OCI-LY7 (cell line): Measurements from ENCODE around the gene ZDHHC8. TPM values are rescaled to one million over a fixed set of nuclear protein-coding genes. Genes with fewer than 3 reads are reported as not detected.

ENCODE experiments used
- BruUV-seq: library from RNA; stranded (reverse); fragments of 400-500 nt; replicated peaks from 2 replicates; lab custom pipeline; 2021; lab: Mats Ljungman, UMichigan
- CTCF ChIA-PET: fragments of 300-600 bp; sonication (Branson Sonifier 250); formaldehyde crosslinking; loops from one replicate; lab custom pipeline; 2022; ENCODE audit warnings: antibody characterized with exemption; ENCODE audit not compliant: unreplicated experiment; lab: Charles Lee
- POLR2A ChIA-PET: fragments of 300-600 bp; sonication (Branson Sonifier 250); formaldehyde crosslinking; loops from one replicate; lab custom pipeline; 2022; ENCODE audit warnings: antibody characterized with exemption; lab: Charles Lee
- DNase-seq: peaks from one replicate; pipeline ENCODE4 v3.0.0-alpha.2; 2015; ENCODE audit warnings: low spot score
- H2AFZ ChIP-seq: fragments of 200-600 bp; sonication (generic), shearing (Covaris generic); 2 replicates; pipeline ENCODE4 v1.6.1; 2014; ENCODE audit warnings: mild to moderate bottlenecking, antibody characterized with exemption, low read length, moderate library complexity
- H3K27ac ChIP-seq: fragments of 200-600 bp; sonication (generic); 2 replicates; pipeline ENCODE4 v1.5.1; 2014; ENCODE audit warnings: mixed run types, low read depth, mild to moderate bottlenecking, moderate library complexity, low read length, inconsistent platforms; ENCODE audit not compliant: poor library complexity, severe bottlenecking
- H3K36me3 ChIP-seq: fragments of 200-600 bp; sonication (generic); 2 replicates; pipeline ENCODE4 v1.6.1; 2014; ENCODE audit warnings: mild to moderate bottlenecking, antibody characterized with exemption, low read length, moderate library complexity, mixed read lengths; ENCODE audit not compliant: insufficient read depth
- H3K4me1 ChIP-seq: fragments of 200-600 bp; sonication (generic); 2 replicates; pipeline ENCODE4 v1.5.1; 2014; ENCODE audit warnings: mild to moderate bottlenecking, low read length; ENCODE audit not compliant: insufficient read depth, poor library complexity, severe bottlenecking
- H3K4me2 ChIP-seq: fragments of 200-600 bp; sonication (generic); 2 replicates; pipeline ENCODE4 v1.6.1; 2014; ENCODE audit warnings: mild to moderate bottlenecking, low read length
- H3K4me3 ChIP-seq: fragments of 200-600 bp; sonication (generic); 2 replicates; pipeline ENCODE4 v1.5.1; 2014; ENCODE audit warnings: mild to moderate bottlenecking, low read depth, low read length; ENCODE audit not compliant: poor library complexity, severe bottlenecking
- H3K79me2 ChIP-seq: fragments of 200-600 bp; sonication (generic); 2 replicates; pipeline ENCODE4 v1.6.1; 2016; ENCODE audit warnings: low read depth, mild to moderate bottlenecking, low read length, moderate library complexity, mixed read lengths; ENCODE audit not compliant: insufficient read depth
- H3K9me2 ChIP-seq: fragments of 200-600 bp; sonication (generic); 2 replicates; pipeline ENCODE4 v1.6.1; 2016; ENCODE audit warnings: mild to moderate bottlenecking, low read length, mixed read lengths; ENCODE audit not compliant: insufficient read depth
- H3K9me3 ChIP-seq: fragments of 200-600 bp; sonication (generic); 2 replicates; pipeline ENCODE4 v1.6.1; 2014; ENCODE audit warnings: mild to moderate bottlenecking, mixed run types, low read length, mixed read lengths
- H4K20me1 ChIP-seq: fragments of 200-600 bp; sonication (generic); 2 replicates; pipeline ENCODE4 v1.6.1; 2014; ENCODE audit warnings: mild to moderate bottlenecking, antibody characterized with exemption, low read length, moderate library complexity, mixed read lengths; ENCODE audit not compliant: insufficient read depth
- EZH2phosphoT487 ChIP-seq: fragments of 200-600 bp; sonication (generic); IDR thresholded peaks from 2 replicates; pipeline ENCODE4 v1.6.1; 2018; ENCODE audit warnings: low read depth, borderline replicate concordance, mild to moderate bottlenecking, mixed run types, antibody characterized with exemption, low read length, moderate library complexity, mixed read lengths
- intact Hi-C: fragments of 100-400 bp; cut with micrococcal nuclease; formaldehyde crosslinking; loops from one replicate; pipeline ENCODE4 v1.10.0; 2022; ENCODE audit not compliant: unreplicated experiment
- total RNA-seq, 2 experiments: library from RNA; depleted of rRNA in 1 of 2; stranded (reverse); fragments of >200 nt in 1 of 2; shearing (Covaris generic) in 1 of 2; gene quantifications; 2 replicates each; pipeline ENCODE4 v1.2.3, GENCODE V29; 2014 to 2022
- TF ChIP-seq, protein P1 (sequence below): fragments of 200-600 bp; sonication (generic); conservative IDR thresholded peaks from 2 replicates; pipeline ENCODE4 v1.5.1; 2014; ENCODE audit warnings: mild to moderate bottlenecking, antibody characterized with exemption, low read length, moderate library complexity, mixed read lengths

ZDHHC8 gene
- total RNA-seq, 2 experiments from 2014 or later = 2.3 to 16.7 TPM

- H3K36me3 ChIP-seq = peaks cover 95% of the 10 kb centered on the region
- no peak for DNase-seq
- no TSS peak for BruUV-seq
- no peak overlapping the region for H3K27ac ChIP-seq
- no peaks in the 10 kb centered on the region for H3K9me2 ChIP-seq
- H3K4me2 ChIP-seq = no peak overlapping the region
- no peaks in the 10 kb centered on the region for H3K9me3 ChIP-seq
- POLR2A ChIA-PET = no interaction called here
- intact Hi-C loops = no loop called here
- no peaks in the 10 kb centered on the region for H4K20me1 ChIP-seq
- no peak overlapping the region for H3K4me3 ChIP-seq
- H2AFZ ChIP-seq = no peak overlapping the region
- CTCF ChIA-PET = no interaction called here
- peaks cover 24% of the 10 kb centered on the region for H3K4me1 ChIP-seq
- no peaks in the 10 kb centered on the region for H3K79me2 ChIP-seq
- TF ChIP-seq EZH2phosphoT487 = no peak
- TF ChIP-seq, protein P1, sequence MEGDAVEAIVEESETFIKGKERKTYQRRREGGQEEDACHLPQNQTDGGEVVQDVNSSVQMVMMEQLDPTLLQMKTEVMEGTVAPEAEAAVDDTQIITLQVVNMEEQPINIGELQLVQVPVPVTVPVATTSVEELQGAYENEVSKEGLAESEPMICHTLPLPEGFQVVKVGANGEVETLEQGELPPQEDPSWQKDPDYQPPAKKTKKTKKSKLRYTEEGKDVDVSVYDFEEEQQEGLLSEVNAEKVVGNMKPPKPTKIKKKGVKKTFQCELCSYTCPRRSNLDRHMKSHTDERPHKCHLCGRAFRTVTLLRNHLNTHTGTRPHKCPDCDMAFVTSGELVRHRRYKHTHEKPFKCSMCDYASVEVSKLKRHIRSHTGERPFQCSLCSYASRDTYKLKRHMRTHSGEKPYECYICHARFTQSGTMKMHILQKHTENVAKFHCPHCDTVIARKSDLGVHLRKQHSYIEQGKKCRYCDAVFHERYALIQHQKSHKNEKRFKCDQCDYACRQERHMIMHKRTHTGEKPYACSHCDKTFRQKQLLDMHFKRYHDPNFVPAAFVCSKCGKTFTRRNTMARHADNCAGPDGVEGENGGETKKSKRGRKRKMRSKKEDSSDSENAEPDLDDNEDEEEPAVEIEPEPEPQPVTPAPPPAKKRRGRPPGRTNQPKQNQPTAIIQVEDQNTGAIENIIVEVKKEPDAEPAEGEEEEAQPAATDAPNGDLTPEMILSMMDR = no peak
These were observed 23.4 kb upstream of the ZDHHC8 start for GRCh38 chr22:20107951-20108756.

GRCh38 chr22:20108757-20109230, 22.8 kb upstream of the ZDHHC8 start:
- CTCF ChIA-PET = no interaction called here
- no peaks in the 10 kb centered on the region for H3K9me3 ChIP-seq
- H3K36me3 ChIP-seq = peaks cover 96% of the 10 kb centered on the region
- H3K79me2 ChIP-seq = no peaks in the 10 kb centered on the region
- H3K27ac ChIP-seq = no peak overlapping the region
- no peaks in the 10 kb centered on the region for H4K20me1 ChIP-seq
- no peak overlapping the region for H3K4me2 ChIP-seq
- no peak overlapping the region for H2AFZ ChIP-seq
- TF ChIP-seq EZH2phosphoT487 = no peak
- intact Hi-C loops = no loop called here
- no peak overlapping the region for H3K4me3 ChIP-seq
- POLR2A ChIA-PET = no interaction called here
- no peak for DNase-seq
- no TSS peak for BruUV-seq
- no peaks in the 10 kb centered on the region for H3K9me2 ChIP-seq
- peaks cover 24% of the 10 kb centered on the region for H3K4me1 ChIP-seq

- H3K9me3 ChIP-seq = no peaks in the 10 kb centered on the region
- no peak overlapping the region for H3K27ac ChIP-seq
- H3K4me3 ChIP-seq = no peak overlapping the region
- no peaks in the 10 kb centered on the region for H4K20me1 ChIP-seq
- POLR2A ChIA-PET = no interaction called here
- peaks cover 99% of the 10 kb centered on the region for H3K36me3 ChIP-seq
- BruUV-seq = no TSS peak
- no peaks in the 10 kb centered on the region for H3K79me2 ChIP-seq
- H2AFZ ChIP-seq = no peak overlapping the region
- CTCF ChIA-PET = no interaction called here
- no peak overlapping the region for H3K4me2 ChIP-seq
- no peak for DNase-seq
- peaks cover 24% of the 10 kb centered on the region for H3K4me1 ChIP-seq
- H3K9me2 ChIP-seq = no peaks in the 10 kb centered on the region
- TF ChIP-seq EZH2phosphoT487 = no peak
- TF ChIP-seq, protein P1 = no peak
- intact Hi-C loops = no loop called here
These were observed 21.9 kb upstream of the ZDHHC8 start for GRCh38 chr22:20109411-20110358.
